HG02870 (cell line): ENCODE data around the gene PRKG1.
"Not testable (repeated sequence)": the region's sequence is repeated elsewhere in the genome, so short reads cannot be mapped to it uniquely, and the experiment has no call there.

Experiments used
- ATAC-seq: cut with Tn5 transposase; IDR thresholded peaks from one replicate; pipeline ENCODE4 v1.9.1; 2021; ENCODE audit warnings: mild to moderate bottlenecking, moderate library complexity; ENCODE audit not compliant: unreplicated experiment

PRKG1 gene

DNA sequence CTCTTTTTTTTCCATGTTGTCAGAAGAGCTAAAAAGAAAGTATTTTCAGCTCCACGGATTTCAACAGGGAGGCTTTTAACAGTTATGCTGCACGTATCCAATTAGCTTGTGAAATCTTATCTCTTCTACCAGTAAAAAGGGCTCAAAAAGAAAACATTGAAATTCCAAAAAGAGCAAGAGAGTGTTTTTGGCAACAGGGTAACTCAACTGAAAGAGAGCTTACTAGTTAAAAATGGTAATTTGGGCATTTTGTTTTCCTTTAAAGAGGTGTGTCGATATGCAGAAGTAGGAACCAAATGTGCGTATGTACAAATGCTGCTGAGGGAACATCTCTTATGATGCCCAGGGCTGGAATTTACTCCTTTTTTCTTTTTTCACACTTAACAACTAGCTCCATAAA lies 292.8 kb downstream of the PRKG1 start:
- ATAC-seq, result no peak

DNA sequence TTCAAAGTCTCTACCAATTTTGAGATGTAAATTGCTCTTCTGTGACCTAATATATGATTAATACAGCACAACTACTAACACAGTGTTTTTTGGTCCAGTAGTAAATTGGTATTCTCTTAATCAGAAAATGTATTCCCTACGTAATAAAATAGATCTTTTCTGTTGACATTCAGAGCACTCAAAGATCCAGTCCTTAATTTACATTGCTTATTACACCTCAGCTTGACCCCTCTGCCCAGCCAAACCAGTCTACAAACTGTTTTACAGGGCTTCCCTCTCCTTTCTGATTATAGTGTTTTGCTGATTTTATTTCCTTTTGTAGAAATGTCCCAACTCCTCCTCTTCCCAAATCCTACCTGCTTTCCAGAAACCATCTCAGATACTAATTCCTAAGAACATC lies 293.4 kb downstream of the PRKG1 start:
- no peak for ATAC-seq

DNA sequence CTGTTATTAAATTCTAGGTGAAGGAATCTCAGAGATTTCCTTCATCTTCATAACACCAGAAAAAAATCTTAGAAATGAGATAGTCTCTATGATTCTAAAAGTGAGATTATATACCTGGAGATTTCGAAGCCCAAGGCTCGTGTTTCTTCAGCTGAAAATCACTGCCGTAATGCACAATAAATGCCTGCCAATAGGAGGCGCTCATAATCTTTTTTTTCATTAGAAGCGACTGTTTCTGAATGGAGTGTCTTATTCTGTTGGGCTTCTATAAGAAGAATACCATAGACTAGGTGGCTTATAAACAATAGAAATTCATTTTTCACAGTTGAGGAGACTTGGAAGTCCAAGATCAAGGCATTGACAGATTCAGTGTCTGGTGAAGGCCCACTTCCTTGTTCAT lies 294.7 kb downstream of the PRKG1 start:
- no peak for ATAC-seq

DNA sequence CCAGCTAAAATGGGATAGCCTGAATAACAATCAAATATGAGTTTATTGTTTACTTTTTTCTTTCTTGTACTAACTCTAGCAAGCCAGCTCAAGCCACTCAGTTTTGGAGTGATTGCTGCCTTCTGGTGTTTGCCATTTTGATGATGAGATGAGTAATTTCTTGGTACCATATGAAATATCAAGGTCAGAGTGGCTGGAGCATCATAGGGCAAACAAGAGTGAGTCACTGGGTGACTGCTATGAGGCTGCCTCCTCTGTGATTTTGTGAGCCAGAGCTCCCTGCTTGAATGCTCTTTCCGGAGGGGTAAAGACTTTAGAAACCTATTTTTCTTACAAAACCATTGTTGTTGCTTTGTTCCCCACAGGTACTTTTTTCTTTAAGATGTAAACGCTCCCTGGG lies 295.6 kb downstream of the PRKG1 start:
- ATAC-seq, result no peak

DNA sequence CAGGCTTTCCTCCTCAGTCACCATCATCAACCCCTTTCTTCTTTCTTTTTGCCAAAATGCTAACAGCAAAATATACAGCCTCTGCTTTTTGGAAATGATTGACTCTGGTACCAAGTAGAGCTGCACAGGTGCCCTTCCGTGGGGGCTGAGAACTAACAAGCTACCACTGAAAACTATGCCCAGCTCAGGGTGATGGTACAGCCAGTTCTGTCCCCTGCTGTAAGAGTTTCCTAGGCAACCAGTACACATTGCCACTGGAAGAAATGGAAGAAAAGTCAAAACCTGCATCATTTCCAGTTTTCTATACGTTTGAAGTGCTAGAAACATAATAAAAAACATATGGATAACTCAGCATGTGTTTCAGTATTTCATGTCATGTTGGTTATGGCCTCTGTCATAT lies 297.5 kb downstream of the PRKG1 start:
- no peak for ATAC-seq

DNA sequence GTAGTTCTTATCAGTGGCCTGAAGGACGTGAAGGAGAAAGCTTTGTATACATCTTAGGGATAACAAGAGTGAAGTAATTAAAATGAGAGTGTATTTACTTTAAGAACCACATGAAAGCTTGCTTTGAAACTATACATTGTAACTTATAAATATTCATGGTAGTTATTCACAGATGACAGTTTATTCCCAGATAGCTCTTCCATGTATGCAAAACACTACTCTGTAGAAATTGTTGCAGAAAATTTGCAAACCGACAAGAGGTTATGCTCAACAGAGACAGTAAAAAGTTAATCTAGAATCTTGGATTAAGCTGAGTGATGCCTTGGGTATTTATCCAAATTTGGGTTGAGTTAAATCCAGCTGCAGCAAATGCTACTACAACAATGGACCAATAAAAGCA lies 301.5 kb downstream of the PRKG1 start:
- ATAC-seq, result no peak

DNA sequence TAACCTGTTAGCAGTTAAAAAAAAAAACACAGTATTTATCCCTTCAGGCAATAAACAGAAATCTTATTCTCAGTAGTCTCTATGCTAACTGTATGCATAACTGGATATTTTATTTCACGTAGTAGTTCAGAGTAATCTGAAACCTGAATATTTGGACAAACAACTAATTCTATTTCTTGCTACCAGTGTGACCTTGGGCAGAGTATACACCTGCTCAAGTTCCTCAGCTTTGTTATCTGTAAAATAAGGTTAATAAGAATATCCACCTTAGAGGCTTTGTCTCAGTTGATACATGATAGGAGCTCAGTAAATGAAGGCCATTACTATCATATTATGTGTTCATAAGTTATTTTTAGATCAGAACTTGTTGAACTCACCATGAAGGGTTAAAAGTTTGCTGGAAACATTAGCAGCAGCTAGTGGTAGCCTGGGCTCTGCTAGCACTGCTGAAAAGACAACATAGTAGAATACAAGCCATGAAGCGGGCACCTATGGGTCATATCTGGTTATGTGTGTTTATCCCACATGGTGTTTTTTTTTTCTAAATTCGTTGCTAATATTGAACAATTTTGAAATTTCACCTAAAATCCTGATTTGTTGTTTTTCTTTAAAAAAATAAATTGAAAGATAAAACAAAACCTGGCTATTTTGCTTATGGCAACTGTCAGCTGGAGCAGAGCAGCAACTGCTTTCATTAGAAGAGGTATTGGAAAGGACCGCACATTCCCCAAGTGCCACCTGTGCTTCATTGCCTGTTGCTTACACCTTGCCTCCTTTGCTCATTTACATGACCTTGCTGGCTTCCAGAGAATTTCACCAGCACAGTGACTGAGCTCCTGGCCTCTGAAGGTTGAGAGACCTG lies 303.0 kb downstream of the PRKG1 start:
- no peak for ATAC-seq

DNA sequence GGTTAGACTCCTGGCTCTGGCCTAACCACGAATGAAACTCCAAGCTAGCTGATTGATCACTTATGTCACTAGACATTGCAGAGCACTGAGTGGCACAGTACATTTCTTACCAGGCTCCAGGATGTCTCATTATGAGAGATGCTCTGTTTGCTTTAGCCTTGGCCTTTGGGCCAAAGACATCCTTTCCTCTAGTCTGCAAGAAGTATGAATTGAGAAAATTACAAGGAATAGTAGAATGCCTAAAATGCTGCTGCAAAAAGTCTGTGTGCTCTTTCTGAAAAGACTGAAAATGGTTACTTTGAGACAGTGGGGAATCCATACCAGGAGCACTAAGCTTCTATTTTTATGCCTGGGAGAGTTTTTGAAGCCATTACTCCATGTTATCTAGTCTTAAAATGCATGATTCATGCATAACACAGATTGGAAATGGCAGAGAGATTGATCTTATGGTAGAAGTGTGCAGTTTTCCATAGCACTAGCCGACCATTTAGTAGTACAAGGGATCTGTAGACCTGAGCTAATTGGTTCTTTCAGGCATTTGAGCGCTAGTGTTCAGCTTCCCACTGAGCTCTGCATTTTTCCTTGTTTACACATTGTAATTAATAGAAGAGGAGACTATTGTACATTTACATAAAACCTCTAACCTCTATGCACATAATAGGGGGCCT lies 303.8 kb downstream of the PRKG1 start:
- ATAC-seq, result no peak

DNA sequence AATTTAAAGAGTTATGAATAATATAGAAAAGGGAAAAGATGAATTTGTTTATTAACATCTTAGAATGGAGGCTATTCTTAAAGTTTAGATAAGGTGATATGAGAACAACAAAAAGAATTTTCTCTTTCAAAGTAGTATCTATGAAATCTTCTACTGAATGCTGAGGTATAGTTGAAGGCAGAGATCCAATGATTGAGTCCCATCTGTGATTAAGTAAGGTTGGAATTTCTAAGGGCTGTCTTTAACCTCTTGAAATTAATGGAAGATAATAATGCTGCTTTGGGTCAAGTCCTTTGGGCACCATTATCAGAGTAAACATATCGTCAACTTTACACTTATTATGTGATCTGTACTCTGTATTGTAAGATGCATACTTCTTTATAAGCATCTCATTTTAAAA lies 307.9 kb downstream of the PRKG1 start:
- ATAC-seq, result no peak

DNA sequence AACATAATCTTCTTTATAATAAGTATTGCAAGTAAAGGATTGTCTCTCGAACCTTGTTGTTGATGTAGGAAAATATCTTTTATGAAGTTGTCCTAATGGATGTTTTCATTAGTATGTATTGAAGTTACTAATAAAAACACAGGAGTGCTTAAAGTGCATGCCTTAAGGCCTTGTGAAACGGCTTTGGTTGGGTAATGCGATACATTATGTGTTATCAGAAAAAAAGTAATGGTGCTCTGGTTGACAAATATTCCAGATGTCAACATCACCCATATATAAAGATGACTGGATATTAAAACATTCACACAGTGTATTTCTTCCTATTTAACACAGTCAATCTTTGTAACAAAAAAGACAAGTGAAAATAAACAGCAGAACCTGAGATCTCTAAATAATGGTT lies 310.7 kb downstream of the PRKG1 start:
- ATAC-seq, result no peak

DNA sequence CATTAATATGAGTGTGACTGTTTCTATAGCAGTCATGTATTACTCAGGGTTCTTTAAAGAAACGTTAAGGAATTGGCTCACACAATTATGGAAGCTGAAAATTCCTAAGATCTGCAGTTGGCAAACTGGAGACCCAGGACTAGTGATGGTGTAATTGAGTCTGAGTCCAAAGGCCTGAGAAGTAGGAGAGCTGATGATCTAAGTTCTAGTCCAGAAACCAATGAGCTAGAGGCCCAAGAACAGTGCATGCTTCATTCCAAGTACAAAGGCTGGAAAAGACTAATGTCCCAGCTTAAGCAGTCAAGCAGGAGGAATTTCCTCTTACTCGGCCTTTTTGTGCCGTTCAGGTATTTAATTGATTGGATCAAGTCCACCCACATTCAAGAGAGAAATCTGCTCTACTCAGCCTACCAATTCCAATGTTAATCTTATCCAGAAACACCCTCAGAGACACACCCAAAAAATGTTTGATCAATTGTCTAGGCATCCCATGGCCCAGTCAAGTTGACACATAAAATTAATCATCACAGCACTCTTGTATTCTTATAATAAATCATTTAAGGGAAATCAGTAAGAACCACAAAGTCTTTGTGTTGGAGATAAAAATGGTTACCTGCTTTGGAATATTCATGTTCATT lies 312.1 kb downstream of the PRKG1 start:
- no peak for ATAC-seq

DNA sequence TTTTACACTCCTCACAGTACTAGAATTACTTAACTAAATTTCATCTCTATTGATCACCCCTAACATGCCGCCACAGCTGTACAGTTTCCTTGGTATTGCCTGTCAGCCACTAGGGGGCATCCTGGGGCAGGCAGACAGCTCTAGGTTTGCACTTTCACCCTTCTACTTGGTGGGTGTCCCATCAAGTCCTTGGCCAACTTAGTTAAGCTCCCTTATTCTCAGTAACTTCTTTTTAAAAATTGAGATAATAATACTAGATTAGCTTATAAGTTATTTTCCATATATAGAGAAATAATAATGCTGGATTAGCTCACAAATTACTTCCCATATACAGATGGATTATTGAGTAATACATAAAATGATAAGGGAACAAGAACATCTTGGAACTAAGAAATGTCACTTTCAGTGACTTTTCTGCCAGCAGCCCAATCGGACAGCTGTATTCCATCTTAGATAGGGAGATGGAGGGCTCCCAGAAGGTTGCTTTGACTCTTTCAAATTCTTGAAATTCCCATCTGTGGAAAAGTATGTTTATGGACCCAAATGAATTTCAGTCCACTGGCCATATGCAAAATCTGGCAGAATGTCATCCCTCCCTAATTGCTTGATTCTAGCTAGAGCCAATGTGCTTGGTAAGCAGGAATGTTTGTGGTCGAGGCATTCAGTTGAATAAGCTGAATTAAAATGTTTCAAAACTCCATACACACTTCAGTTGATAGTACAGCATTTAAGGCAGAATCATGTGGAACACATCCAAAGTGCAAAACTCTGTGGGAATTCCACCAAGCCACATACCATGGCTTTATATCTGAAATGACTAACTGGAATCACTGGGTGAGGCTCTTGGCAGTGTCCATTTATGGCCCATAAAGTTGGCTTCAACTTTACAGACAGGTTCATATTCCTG lies 315.4 kb downstream of the PRKG1 start:
- peak; percentile 84 for ATAC-seq

DNA sequence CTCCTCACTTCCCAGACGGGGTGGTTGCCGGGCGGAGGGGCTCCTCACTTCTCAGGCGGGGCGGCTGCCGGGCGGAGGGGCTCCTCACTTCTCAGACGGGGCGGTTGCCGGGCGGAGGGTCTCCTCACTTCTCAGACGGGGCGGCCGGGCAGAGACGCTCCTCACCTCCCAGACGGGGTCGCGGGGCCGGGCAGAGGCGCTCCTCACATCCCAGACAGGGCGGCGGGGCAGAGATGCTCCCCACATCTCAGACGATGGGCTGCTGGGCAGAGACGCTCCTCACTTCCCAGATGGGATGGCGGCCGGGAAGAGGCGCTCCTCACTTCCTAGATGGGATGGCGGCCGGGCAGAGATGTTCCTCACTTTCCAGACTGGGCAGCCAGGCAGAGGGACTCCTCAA lies 318.7 kb downstream of the PRKG1 start:
- not testable (repeated sequence) for ATAC-seq

DNA sequence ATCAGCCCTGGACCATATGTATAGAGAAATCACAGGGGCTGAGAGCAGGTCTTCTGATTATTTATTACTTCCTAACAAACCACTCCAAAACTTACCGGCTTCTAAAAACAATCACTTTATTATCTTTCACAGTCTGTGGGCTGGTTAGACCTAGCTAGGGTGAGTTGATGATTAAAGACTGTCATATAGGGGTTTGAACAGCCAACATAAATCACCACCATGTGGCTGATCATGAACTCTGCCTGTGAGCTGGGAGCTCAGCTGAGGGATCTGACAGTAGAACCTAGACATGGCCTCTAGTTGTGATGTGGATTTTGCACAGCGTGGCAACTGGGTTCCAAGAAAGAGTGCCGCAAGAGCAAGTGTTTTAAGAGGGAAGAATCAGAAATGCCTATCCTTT lies 319.8 kb downstream of the PRKG1 start:
- no peak for ATAC-seq

DNA sequence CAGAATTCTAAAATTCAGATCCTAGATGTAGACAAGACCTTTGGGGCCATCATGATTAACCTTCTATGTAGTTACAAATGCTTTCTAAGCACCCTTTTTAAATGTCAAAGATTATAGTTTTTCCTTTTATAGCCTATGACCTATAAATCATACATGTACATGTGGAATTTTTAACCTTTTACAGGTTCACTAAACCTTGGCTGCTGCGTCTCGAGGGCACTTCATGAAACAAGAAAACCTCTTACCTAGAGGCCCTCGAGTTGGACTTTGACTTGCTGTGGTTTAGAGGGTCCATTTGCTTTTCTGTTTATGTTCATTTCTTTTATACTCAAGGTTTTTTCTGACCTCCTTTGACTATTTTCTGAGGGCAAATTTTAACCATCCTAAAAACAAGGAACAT lies 323.0 kb downstream of the PRKG1 start:
- ATAC-seq, result no peak

DNA sequence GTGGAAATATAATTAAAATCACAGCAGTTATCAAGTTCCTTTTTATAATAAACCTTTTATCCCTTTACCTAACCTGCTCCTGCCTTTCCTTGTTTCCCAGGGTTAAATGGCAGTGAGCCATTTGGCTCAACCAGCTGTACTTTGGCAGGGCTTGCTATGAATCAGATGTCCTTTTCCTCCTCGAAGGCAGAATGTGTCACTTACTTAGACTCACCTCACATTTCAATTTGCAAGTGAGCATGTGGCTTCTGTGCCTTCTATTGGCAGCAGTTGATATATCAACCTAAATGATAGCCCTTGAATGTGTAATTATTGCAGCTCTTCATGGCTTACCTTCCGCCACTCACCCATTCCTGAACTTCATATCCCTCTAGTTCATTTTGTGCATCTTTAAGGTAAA lies 323.4 kb downstream of the PRKG1 start:
- ATAC-seq, result no peak

DNA sequence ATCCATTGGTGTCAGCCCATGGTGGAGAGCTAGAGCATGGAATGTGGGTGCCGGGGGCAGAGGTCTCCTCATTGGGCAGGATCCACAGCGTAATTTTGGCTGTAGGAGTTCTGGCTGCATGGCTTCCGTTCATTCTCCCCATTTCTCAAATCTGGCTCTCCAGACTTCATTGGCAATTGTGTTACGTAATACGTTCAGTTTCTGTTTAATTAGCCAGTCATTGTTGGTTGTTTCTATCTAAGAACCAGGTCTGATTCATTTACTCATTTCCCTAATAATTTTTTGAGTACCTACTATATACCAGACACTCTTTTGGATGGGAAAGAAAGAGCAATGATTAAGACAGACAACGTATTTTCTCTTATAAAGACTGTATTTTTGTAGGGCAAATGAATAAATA lies 325.6 kb downstream of the PRKG1 start:
- no peak for ATAC-seq

DNA sequence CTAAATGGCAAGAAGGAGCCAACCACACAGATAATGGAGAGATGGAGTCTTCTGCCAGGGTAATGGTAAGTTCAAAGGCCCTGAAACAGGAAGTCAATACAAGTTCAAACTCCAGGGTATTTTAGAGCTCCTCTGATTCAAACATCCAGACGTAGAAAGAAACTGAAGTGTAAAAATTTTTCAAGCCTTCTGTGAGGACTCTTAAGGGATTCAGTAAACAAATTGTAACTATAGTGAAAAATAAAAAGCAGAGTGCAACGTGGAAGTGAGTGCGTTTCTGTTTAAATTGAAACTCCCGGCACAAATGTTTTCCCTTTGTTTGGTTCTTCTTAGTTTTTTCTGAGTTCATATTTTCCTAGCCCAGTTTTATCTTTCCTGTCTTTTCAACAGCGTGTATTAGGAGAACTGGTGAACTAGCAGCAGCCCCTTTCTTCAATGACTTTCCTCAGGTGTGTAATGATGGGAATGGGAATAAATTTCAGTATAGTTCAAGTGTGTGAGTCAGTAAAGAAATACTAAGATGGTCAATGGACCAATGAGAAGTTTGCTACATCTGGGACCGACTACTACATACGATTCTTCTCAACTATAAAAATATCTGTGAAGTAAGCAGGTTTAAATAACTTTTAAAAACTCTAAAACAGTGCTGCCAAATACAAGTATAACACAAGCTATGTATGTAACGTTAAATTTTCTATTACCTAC lies 326.3 kb downstream of the PRKG1 start:
- ATAC-seq, result no peak

DNA sequence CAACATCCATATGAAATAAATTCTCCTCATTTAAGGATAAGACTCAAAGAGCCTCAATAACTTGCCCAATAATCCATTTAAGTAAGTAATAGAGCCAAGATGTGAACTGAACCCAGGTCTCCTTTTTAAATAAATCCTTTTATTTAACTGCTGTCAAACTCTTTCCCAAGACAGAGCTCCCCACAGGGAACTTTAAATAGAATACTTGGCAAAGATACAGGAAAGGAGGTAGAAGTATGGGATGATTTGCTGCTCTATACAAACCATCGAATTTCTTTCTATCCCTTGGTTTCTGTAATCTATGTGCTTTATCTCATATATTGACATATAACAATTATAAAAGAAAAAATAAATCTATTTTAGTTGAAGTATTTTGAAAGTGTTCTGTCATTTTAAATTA lies 329.2 kb downstream of the PRKG1 start:
- no peak for ATAC-seq

DNA sequence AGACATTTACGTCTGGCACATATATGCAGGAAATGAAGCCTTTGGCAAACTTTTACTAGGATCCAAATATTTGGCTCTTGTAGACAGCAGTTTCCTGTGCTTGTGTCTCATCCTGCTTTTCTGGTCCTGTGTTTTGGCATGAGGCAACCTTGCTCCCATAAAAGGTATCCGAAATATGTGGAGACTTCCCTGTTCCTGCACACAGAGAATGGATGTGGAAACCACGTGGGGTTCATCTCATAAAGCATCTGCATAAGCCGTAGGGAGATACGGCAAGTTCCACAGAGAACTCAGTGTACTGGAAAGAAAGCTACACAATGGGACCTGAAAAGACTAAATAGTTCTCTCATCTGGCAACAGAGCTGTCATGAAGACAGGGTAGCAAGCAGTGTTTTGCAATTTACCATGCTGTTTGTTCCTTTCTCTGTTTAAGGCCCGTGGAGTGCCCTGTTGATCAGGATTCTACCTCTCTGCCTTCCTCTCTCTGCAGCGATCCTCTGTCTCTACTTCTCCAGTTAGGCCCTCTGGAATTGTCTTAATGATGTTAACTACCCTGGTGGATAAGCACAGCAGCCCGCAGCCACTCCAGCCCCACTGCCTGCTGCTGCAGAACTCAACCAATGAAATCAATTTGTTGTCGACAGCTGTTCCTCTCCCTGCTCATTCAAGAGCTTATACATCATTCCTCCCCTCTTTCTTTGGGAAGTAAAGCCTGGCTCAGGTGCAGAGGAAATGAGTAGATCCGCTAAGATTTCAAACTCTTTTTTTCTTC lies 331.5 kb downstream of the PRKG1 start:
- ATAC-seq, result no peak
